Tibial nerve (tissue), 4 donors: ENCODE data around the gene SLC25A44.

Source experiments
- CTCF ChIP-seq, 5 experiments: fragments of 200-600 bp in 3 of 5; fragments of 450-650 bp in 2 of 5; sonication (generic) in 3 of 5; IDR thresholded peaks; one replicate each; pipeline ENCODE4 v1.5.1; 2016 to 2019; ENCODE audit warnings: antibody characterized with exemption in 5 of 5, mild to moderate bottlenecking in 3 of 5, moderate library complexity in 2 of 5
- EP300 ChIP-seq, 2 donors: sonication (generic); formaldehyde crosslinking; IDR thresholded peaks; one replicate each; pipeline ENCODE4 v1.6.1; 2017; ENCODE audit warnings: antibody characterized with exemption in 2 of 2, mild to moderate bottlenecking in 1 of 2
- POLR2A ChIP-seq, 2 donors: fragments of 450-650 bp; IDR thresholded peaks; one replicate each; pipeline ENCODE4 v1.6.1; 2017; ENCODE audit warnings: antibody characterized with exemption in 2 of 2, mild to moderate bottlenecking in 2 of 2, moderate library complexity in 2 of 2

- TF ChIP-seq POLR2A (IDR thresholded peaks at IDR 0.05) (no peak), CTCF (IDR thresholded peaks at IDR 0.05) (no peak), EP300 (IDR thresholded peaks at IDR 0.05) (no peak)
Observed at GRCh38 chr1:156193208-156193487, 756 bp upstream of the SLC25A44 start.
